NCI-H2029 treated with DMSO at 0.1 percent for 48 hours (cell line): Measurements from ENCODE around the gene TSG101.

Experiments used
- DNase-seq: peaks from one replicate; lab custom pipeline; 2025; lab: John Stamatoyannopoulos, UW

The TSG101 gene, protein sequence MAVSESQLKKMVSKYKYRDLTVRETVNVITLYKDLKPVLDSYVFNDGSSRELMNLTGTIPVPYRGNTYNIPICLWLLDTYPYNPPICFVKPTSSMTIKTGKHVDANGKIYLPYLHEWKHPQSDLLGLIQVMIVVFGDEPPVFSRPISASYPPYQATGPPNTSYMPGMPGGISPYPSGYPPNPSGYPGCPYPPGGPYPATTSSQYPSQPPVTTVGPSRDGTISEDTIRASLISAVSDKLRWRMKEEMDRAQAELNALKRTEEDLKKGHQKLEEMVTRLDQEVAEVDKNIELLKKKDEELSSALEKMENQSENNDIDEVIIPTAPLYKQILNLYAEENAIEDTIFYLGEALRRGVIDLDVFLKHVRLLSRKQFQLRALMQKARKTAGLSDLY

GRCh38 chr11:18526521-18527296, at the start of gene TSG101:
Gene TSG101, minus strand, starts transcription at chr11:18526942. Its CDS starts 126 bp downstream, at chr11:18526816.
- peak; percentile 71 for DNase-seq

DNA sequence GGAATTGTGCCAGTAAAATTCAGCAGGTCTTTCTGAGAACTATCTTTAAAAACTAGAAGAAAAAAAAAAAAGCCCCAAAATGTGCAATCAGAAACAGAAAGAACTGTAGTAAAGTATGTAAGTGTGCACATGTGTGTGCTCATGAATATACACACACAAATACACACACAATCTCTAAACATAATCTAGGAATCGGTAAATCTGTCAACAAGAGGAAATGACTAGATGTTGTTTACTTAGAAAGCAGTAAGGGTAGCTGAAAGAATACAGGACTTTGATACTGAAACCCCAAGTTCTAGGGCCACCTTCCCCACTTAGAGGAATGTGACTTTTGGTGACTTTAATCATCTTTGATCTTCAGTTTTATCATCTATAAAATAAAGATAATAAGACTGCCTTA, 48.6 kb upstream of the TSG101 start:
- no peak for DNase-seq

DNA sequence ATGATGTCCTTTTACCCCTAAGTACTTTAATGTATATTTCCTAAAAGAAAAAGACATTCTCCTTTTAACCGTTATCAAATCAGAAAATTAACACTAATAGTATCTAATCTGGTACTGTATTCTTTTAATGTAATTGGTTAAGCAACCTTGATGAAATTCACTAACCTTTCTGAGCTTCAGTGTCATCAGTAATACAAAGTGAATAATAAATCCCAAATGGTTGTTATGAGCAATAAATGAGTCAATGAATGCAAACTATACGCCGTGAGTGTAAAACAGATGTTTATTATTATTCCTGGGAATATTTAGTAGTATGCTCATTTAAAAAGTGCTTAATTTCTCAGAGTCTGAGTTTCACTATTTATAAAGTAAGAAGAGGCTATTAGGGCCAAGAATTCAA, 40.3 kb upstream of the TSG101 start:
- DNase-seq, result no peak

DNA sequence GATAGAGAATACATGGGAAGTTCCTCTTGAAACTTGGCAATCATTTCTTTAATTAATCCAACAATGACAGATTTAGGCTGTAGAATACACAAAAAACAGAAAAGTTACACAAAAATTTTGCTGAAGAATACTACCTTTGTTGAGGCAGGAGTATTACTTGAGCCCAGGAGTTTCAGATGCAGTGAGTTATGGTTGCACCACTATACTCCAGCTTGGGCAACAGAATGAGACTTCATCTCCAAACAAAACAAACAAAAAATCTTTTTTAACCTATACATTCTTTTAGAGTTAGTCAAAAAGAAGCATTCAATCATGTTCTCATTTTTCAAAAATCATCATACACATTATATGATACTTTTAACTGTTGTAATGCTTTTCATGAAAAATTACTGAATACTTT, 39.7 kb upstream of the TSG101 start:
- DNase-seq, result no peak

DNA sequence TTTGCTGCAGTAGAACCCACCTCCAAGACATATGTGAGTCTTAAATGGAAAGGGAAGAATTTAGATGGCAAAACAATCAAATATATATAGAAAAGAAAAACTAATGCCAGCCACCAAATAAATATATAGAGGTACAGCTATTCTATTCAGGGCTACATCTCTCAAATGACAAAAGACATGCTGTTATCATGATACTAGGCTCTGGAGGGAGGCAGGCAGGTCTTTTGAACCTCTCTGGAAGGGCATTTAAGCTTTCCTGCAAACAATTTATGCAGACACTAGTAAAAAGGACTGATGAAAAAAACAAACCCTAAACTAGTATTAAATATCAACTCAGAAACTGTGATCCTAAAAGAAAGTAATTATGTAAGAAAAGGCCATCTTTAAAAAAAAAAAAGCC, 37.4 kb upstream of the TSG101 start:
- DNase-seq, result no peak

GRCh38 chr11:18563090-18563730, 36.5 kb upstream of the TSG101 start:
- no peak for DNase-seq

- DNase-seq, result no peak
These were observed 21.3 kb upstream of the TSG101 start for GRCh38 chr11:18548001-18548400.

DNA sequence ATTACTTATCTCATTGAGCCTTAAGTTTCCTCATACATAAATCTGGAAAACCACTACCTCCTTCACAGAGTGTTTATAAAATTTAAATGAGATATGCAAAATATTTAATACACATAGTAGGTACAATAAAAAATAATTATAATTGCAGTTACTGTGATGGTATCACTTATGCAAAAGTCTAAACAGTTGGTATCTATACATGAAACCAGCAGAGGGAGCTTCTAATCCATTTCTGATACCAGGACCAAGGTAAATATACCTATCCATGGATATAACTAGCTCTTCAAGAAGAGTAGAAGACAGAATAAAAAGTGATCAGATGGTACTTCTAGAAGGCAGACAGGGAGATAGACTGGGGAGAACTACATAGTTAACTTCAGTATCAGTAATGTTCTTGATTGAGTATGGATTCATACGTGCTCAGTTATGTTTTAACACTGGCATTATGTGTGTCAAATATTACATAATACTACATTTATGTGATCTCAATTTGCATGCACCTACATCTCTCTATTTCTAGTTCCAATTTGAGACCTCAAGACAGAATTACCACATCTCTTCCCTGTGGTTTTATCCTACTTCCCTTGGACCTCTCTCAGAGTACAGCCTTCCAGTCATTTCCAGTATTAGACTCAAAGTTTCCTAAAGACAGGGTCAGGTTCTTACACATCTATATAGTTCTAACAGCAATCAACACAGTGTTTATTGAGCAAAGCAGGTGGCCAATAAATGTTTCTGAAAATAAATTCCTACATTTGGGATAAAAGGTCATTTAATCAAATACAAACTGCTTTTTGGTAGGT, 13.7 kb upstream of the TSG101 start:
- peak; percentile 17 for DNase-seq

DNA sequence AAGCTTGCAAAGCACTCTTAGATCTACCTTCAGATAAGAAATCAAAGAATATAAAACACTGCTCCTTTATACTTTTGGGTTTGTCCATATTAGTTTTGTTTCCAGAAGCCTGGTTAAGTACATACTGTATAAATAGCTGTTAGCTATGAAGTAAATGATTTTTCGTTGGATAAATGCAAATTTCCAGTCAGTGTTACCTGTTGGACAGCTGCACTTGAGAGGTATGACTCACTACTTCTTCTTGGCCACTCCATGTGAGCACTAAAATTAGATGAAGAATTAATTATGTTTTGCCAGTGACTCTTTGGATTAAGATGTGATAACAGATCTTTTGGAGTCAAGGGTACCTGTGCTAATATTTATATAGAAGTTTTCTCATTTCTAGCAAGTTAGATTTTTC, 9.5 kb upstream of the TSG101 start:
- DNase-seq, result no peak

DNA sequence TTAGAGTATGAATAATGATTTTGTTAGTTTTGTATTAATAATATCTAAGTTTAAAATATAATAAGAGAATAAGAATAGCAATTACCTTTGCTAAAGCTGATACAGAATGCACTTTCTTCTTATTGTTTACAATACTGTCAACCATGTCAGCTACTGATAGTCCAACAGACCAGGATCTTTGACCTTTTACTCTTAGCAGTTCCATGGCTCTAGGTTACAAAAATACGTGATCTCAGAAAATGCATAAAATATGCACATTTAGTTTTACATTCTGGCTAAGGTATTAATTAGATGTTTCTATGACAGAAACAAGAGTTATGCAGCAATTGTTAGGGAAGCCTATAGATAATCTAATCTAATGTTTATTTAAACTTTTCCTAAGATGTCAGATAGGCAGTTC, 7.5 kb upstream of the TSG101 start:
- DNase-seq, result no peak

DNA sequence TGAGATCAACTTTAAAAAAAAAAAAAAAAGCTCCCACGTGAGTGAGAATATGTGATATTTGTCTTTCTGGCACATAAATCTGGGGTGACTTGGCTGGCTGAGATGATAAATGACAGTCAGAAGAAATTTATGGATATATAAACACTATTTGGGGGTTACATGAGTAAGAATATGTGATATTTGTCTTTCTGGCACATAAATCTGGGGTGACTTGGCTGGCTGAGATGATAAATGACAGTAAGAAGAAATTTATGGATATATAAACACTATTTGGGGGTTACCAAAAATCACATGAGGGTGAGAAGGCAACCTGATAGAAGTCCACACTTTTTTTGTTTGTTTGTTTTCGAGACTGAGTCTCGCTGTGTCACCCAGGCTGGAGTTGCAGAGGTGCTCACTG, 6.6 kb upstream of the TSG101 start:
- no peak for DNase-seq

GRCh38 chr11:18527512-18527911, 770 bp upstream of the TSG101 start:
- no peak for DNase-seq

GRCh38 chr11:18526130-18526520, 617 bp downstream of the TSG101 start:
- no peak for DNase-seq

GRCh38 chr11:18524248-18524647, 2.5 kb downstream of the TSG101 start:
- no peak for DNase-seq

DNA sequence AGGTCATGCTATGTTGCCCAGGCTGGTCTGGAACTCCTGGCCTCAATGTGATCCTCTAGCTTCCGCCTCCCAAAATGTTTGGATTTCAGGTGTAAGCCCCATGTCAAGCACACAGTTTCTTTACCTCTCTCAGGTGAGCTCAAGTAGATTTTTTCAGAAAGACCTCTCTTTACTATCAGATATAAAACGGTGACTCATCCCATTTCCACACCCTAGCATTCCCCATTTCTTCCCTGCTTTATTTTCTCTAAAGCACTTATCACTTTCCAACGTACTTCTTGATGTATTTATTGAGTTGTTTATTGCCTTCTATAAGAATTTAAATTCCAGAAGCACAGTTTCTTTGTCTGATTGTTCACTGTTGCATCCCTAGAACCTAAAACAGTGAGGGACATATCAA, 3.7 kb downstream of the TSG101 start:
- no peak for DNase-seq

DNA sequence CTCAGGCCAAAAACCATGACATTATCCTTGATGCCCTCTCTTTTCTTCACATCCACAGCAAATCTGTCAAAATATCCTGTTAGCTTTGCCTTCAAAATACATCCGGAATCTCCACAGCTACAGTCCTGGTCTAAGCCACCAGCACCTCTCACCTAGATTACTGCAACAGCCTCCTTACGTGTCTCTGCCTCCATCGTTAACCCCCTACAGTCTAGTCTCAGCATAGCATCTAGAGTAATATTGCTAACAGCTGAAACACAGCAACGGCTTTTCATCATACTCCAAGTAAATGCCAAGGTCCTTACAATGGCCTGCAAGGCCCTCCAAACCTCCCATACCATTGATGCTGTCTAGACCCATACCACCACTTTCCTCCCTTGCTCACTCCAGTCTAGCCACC, 4.4 kb downstream of the TSG101 start:
- no peak for DNase-seq

DNA sequence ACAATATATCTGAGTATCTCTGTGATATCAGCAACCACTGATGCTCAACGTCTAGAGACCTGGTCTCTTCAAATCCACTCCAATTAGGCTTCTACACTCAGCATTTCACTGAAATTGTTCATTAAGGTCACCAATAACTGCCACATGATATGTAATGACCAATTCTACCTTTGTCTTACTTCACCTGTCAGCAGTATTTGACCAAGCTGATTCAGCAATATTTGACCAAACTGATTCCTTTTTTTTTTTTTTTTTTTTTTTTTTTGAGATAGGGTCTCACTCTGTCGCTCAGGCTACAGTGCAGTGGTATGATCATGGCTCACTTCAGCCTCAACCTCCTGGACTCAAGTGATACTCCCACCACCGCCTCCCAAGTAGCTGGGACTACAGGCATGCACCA, 5.6 kb downstream of the TSG101 start:
- no peak for DNase-seq

- DNase-seq, result no peak
These were observed 24.4 kb downstream of the TSG101 start for GRCh38 chr11:18502352-18502751.

- no peak for DNase-seq
These were observed 25.1 kb downstream of the TSG101 start for GRCh38 chr11:18501629-18502028.

DNA sequence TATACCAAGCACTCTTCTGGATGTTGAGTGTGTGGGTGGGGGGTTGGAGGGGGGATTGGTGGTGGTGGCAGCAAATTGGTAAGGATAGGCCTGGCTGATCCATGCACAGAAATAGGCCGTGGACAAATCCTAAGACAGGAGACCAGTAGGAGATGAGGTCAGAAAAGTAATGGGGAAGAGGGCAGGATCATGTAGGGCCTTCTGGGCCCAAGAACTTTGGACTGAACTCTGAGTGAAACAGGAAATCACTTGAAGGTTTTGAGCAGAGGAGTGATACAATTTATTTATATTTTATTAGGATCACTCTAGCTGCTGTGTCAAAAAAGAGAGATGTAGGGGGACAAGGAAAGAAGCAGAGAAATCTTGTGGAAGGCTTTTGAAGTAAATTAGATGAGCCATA, 28.7 kb downstream of the TSG101 start:
- DNase-seq, result no peak

GRCh38 chr11:18495703-18496102, 31.0 kb downstream of the TSG101 start:
- no peak for DNase-seq

- no peak for DNase-seq
These were observed 31.5 kb downstream of the TSG101 start for GRCh38 chr11:18495271-18495670.
